SU-DHL-6 (cell line): ENCODE measurements around the gene DHX30.
A peak's percentile ranks its signal among the peaks of the same experiment; 100 is the strongest.
"Not testable (repeated sequence)": the region's sequence is repeated elsewhere in the genome, so short reads cannot be mapped to it uniquely, and the experiment has no call there.

Experiments
- H2AFZ ChIP-seq: fragments of 200-600 bp; sonication (generic); 2 replicates; pipeline ENCODE4 v1.6.1; 2014; ENCODE audit warnings: low read depth, mild to moderate bottlenecking, moderate library complexity, mixed read lengths, antibody characterized with exemption, low read length; ENCODE audit not compliant: severe bottlenecking
- H3F3A ChIP-seq: fragments of 200-600 bp; shearing (Covaris generic); 2 replicates; pipeline ENCODE4 v1.6.0; 2016; ENCODE audit warnings: antibody characterized with exemption, mild to moderate bottlenecking; ENCODE audit not compliant: insufficient read depth
- H3K27ac ChIP-seq: fragments of 200-600 bp; sonication (generic); 2 replicates; pipeline ENCODE4 v1.5.1; 2016; ENCODE audit warnings: low read depth, mild to moderate bottlenecking, low read length, moderate library complexity, mixed read lengths
- H3K27me3 ChIP-seq: fragments of 200-600 bp; sonication (generic), shearing (Covaris generic); 2 replicates; pipeline ENCODE4 v1.6.0; 2014; ENCODE audit warnings: mild to moderate bottlenecking, low read length
- H3K36me3 ChIP-seq: fragments of 200-600 bp; sonication (generic); 2 replicates; pipeline ENCODE4 v1.6.1; 2014; ENCODE audit warnings: mild to moderate bottlenecking, low read length, mixed read lengths
- H3K4me2 ChIP-seq: fragments of 300-600, 200-600 bp; shearing (Covaris generic), sonication (generic); 2 replicates; pipeline ENCODE4 v1.6.0; 2014; ENCODE audit warnings: low read length, low read depth, mild to moderate bottlenecking; ENCODE audit not compliant: poor library complexity, severe bottlenecking
- H3K4me3 ChIP-seq: fragments of 200-600 bp; sonication (generic); 2 replicates; pipeline ENCODE4 v1.5.1; 2014; ENCODE audit warnings: antibody characterized with exemption, low read length, mild to moderate bottlenecking, mixed read lengths; ENCODE audit not compliant: insufficient read depth, poor library complexity, severe bottlenecking
- H3K79me2 ChIP-seq: fragments of 200-600 bp; sonication (generic); 2 replicates; pipeline ENCODE4 v1.6.1; 2014; ENCODE audit warnings: mild to moderate bottlenecking, low read length, moderate library complexity; ENCODE audit not compliant: insufficient read depth
- H3K9ac ChIP-seq: fragments of 200-600 bp; sonication (generic); 2 replicates; pipeline ENCODE4 v1.7.0; 2014; ENCODE audit warnings: mild to moderate bottlenecking, low read length
- H3K9me2 ChIP-seq: fragments of 200-600 bp; sonication (generic); replicated peaks from 2 replicates; pipeline ENCODE4 v1.6.1; 2014; ENCODE audit warnings: low read length; ENCODE audit not compliant: insufficient read depth
- H3K9me3 ChIP-seq: fragments of 200-600 bp; sonication (generic); 2 replicates; pipeline ENCODE4 v1.6.1; 2014; ENCODE audit warnings: low read length, mixed read lengths; ENCODE audit not compliant: insufficient read depth
- H4K20me1 ChIP-seq: fragments of 200-600 bp; sonication (generic); 2 replicates; pipeline ENCODE4 v1.6.1; 2014; ENCODE audit warnings: low read depth, mild to moderate bottlenecking, antibody characterized with exemption, low read length, moderate library complexity, mixed read lengths
- CTCF ChIP-seq: fragments of 200-600 bp; sonication (generic); IDR thresholded peaks from one replicate; pipeline ENCODE4 v1.5.1; 2017; ENCODE audit warnings: antibody characterized with exemption, mild to moderate bottlenecking, low read length, moderate library complexity; ENCODE audit not compliant: insufficient read depth, poor library complexity, severe bottlenecking
- EZH2phosphoT487 ChIP-seq: fragments of 200-600 bp; sonication (generic), shearing (Covaris generic); conservative IDR thresholded peaks from 2 replicates; pipeline ENCODE4 v1.6.1; 2018; ENCODE audit warnings: mild to moderate bottlenecking, antibody characterized with exemption, low read length, moderate library complexity, mixed read lengths

Gene DHX30

GRCh38 chr3:47824541-47825473, 21.9 kb downstream of the DHX30 start:
- Histone ChIP-seq H3K36me3 (peaks cover 7% of the 10 kb centered on the region), H3K9ac (peak overlapping the region; percentile 95), H3K79me2 (peaks cover 40% of the 10 kb centered on the region), H3K9me2 (no peaks in the 10 kb centered on the region), H3K4me2 (peak overlapping the region; percentile 75), H3K27me3 (no peaks in the 10 kb centered on the region), H3F3A (no peaks in the 10 kb centered on the region), H4K20me1 (no peaks in the 10 kb centered on the region), H3K27ac (peak overlapping the region; percentile 55), H2AFZ (peak overlapping the region; percentile 96), H3K4me3 (peak overlapping the region; percentile 92), H3K9me3 (no peaks in the 10 kb centered on the region)
- TF ChIP-seq EZH2phosphoT487 = no peak
- TF ChIP-seq CTCF = peak; percentile 86

GRCh38 chr3:47825590-47825989, 22.7 kb downstream of the DHX30 start:
- TF ChIP-seq CTCF (no peak), EZH2phosphoT487 (no peak)
- peak overlapping the region; percentile 95 for H3K9ac ChIP-seq
- no peaks in the 10 kb centered on the region for H3K9me3 ChIP-seq
- peak overlapping the region; percentile 96 for H2AFZ ChIP-seq
- peak overlapping the region; percentile 55 for H3K27ac ChIP-seq
- peak overlapping the region; percentile 75 for H3K4me2 ChIP-seq
- no peaks in the 10 kb centered on the region for H4K20me1 ChIP-seq
- H3K4me3 ChIP-seq = peak overlapping the region; percentile 92
- H3K36me3 ChIP-seq = peaks cover 7% of the 10 kb centered on the region
- H3K79me2 ChIP-seq = peaks cover 40% of the 10 kb centered on the region
- H3K9me2 ChIP-seq = no peaks in the 10 kb centered on the region
- no peaks in the 10 kb centered on the region for H3K27me3 ChIP-seq
- no peaks in the 10 kb centered on the region for H3F3A ChIP-seq

- H2AFZ ChIP-seq, H3K9ac ChIP-seq, H4K20me1 ChIP-seq, H3K4me2 ChIP-seq, H3F3A ChIP-seq, H3K4me3 ChIP-seq, H3K9me3 ChIP-seq, H3K27me3 ChIP-seq, H3K27ac ChIP-seq, H3K9me2 ChIP-seq: not testable (repeated sequence)
- peaks cover 15% of the 10 kb centered on the region for H3K36me3 ChIP-seq
- peaks cover 36% of the 10 kb centered on the region for H3K79me2 ChIP-seq
Measured at GRCh38 chr3:47829482-47829881, 26.5 kb downstream of the DHX30 start.

GRCh38 chr3:47836986-47837385, 34.0 kb downstream of the DHX30 start:
- Histone ChIP-seq H3K9me2 (no peaks in the 10 kb centered on the region), H3K27ac (no peak overlapping the region), H2AFZ (no peak overlapping the region), H3K36me3 (peaks cover under 1% of the 10 kb centered on the region; the same call in 1 of the 2 replicates), H3F3A (no peaks in the 10 kb centered on the region), H3K4me3 (no peak overlapping the region), H3K79me2 (peaks cover 9% of the 10 kb centered on the region; the same call in 1 of the 2 replicates), H3K9me3 (no peaks in the 10 kb centered on the region), H3K9ac (no peak overlapping the region), H3K27me3 (no peaks in the 10 kb centered on the region), H4K20me1 (no peaks in the 10 kb centered on the region), H3K4me2 (no peak overlapping the region)
- no peak for TF ChIP-seq EZH2phosphoT487
- TF ChIP-seq CTCF = no peak
